Fibroblast of lung (primary cell): ENCODE data around the gene GJB4. TPM values are rescaled to one million over a fixed set of nuclear protein-coding genes. Genes with fewer than 3 reads are reported as not detected.

ENCODE experiments used
- DNase-seq, 2 donors: peaks; one replicate each; pipeline versions ENCODE4 v3.0.0 to v3.0.0-alpha.2; 2010; ENCODE audit warnings: low read depth in 2 of 2
- H2AFZ ChIP-seq: 2 replicates; pipeline ENCODE4 v1.5.1; 2012; ENCODE audit warnings: low read length, control low read depth, inconsistent platforms
- H3K27ac ChIP-seq: 2 replicates; pipeline ENCODE4 v1.5.1; 2011; ENCODE audit warnings: low read length, control low read depth; ENCODE audit not compliant: insufficient read depth
- H3K27me3 ChIP-seq: 2 replicates; pipeline ENCODE4 v1.5.1; 2011; ENCODE audit warnings: mild to moderate bottlenecking, low read length; ENCODE audit not compliant: control insufficient read depth, insufficient read depth
- H3K36me3 ChIP-seq: 2 replicates; pipeline ENCODE4 v1.5.1; 2011; ENCODE audit warnings: low read length; ENCODE audit not compliant: control insufficient read depth, insufficient read depth
- H3K4me1 ChIP-seq: 2 replicates; pipeline ENCODE4 v1.5.1; 2011; ENCODE audit warnings: low read length; ENCODE audit not compliant: control insufficient read depth, insufficient read depth; ENCODE audit errors: extremely low read depth
- H3K4me2 ChIP-seq: 2 replicates; pipeline ENCODE4 v1.5.1; 2011; ENCODE audit warnings: low read length, control low read depth; ENCODE audit not compliant: insufficient read depth; ENCODE audit errors: extremely low read depth
- H3K4me3 ChIP-seq, 4 experiments: fragments of 200-600 bp in 1 of 4; sonication (generic) in 1 of 4; replicated peaks in 1 of 4; 2 replicates each; pipeline ENCODE4 v1.5.1; 2011 to 2016; ENCODE audit warnings: low read length in 4 of 4, low read depth in 3 of 4, mild to moderate bottlenecking in 3 of 4, control low read depth in 2 of 4, inconsistent platforms in 1 of 4, mixed read lengths in 1 of 4; ENCODE audit not compliant: insufficient read depth in 1 of 4; ENCODE audit errors: control extremely low read depth in 1 of 4
- H3K79me2 ChIP-seq: 2 replicates; pipeline ENCODE4 v1.5.1; 2012; ENCODE audit warnings: mild to moderate bottlenecking, low read length, inconsistent platforms; ENCODE audit not compliant: control insufficient read depth, insufficient read depth
- H3K9ac ChIP-seq: 2 replicates; pipeline ENCODE4 v1.5.1; 2011; ENCODE audit warnings: mild to moderate bottlenecking, low read length, control low read depth; ENCODE audit not compliant: insufficient read depth
- H3K9me3 ChIP-seq: 2 replicates; pipeline ENCODE4 v1.5.1; 2012; ENCODE audit warnings: low read depth, low read length; ENCODE audit not compliant: control insufficient read depth, insufficient read depth
- H4K20me1 ChIP-seq: 2 replicates; pipeline ENCODE4 v1.5.1; 2011; ENCODE audit warnings: low read length; ENCODE audit not compliant: control insufficient read depth, insufficient read depth; ENCODE audit errors: extremely low read depth
- EZH2 ChIP-seq: IDR thresholded peaks from 2 replicates; pipeline ENCODE4 v1.5.1; 2012; ENCODE audit warnings: low read length, control low read depth, mild to moderate bottlenecking; ENCODE audit errors: missing control alignments
- polyA plus RNA-seq, 2 donors: library from polyadenylated mRNA; depleted of rRNA in 1 of 2; stranded (reverse) in 1 of 2; unstranded in 1 of 2; fragments of >200 nt; gene quantifications; 2 replicates each; pipeline ENCODE4 v1.2.1, GENCODE V29; 2011 to 2012; ENCODE audit warnings: missing spikeins in 1 of 2
- total RNA-seq: library from RNA; depleted of rRNA; stranded (reverse); fragments of >200 nt; gene quantifications from 2 replicates; pipeline ENCODE4 v1.2.1, GENCODE V29; 2014
- TF ChIP-seq, protein P1 (sequence below), 2 donors: IDR thresholded peaks in 1 of 2; conservative IDR thresholded peaks in 1 of 2; 1 replicate in 1 of 2; 2 replicates in 1 of 2; pipeline ENCODE4 v1.5.1; 2011 to 2012; ENCODE audit warnings: low read length in 2 of 2, control low read depth in 1 of 2, inconsistent platforms in 1 of 2, low read depth in 1 of 2, mild to moderate bottlenecking in 1 of 2

The GJB4 gene
- total and polyA plus RNA-seq, 2 donors (not counting 1 experiment from before 2014, with no cell fraction given): not detected

DNA sequence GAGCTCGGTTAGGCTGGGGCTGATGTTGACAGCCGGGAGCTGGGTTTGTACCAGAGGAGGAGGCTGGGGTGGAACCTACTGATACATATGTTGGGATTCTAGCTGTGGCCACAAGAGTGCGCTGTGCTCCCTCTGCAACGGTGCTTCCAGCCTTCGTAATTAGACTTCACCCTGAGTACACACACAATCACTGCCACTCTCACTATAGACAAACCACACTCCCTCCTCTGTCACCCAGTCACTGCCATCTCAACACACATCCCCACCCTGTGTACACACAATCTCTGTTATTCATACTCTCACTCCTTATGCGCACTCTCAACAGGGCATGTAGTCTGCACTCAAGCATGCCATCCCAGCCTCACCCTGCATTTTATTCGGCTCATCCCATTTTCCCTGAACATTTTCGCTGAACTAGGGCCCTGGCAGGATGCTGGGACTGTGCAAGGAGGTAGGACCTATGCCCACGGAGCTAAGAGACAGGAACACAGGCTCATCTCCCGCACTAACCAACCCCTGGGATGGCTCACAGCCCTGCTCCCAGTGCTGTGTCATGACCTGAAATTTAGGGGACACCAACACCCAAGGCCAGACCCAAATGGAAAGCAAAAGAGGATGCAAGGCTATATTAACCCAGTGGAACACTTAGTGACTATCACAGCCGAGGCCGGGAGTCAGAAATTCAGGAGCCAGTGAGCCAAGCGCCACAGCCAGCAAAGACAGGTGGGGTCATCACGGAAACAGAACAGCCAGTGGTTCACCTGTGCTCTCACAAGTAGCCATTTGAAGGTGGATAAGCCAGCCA lies 27.2 kb downstream of the GJB4 start:
- TF ChIP-seq, protein P1, sequence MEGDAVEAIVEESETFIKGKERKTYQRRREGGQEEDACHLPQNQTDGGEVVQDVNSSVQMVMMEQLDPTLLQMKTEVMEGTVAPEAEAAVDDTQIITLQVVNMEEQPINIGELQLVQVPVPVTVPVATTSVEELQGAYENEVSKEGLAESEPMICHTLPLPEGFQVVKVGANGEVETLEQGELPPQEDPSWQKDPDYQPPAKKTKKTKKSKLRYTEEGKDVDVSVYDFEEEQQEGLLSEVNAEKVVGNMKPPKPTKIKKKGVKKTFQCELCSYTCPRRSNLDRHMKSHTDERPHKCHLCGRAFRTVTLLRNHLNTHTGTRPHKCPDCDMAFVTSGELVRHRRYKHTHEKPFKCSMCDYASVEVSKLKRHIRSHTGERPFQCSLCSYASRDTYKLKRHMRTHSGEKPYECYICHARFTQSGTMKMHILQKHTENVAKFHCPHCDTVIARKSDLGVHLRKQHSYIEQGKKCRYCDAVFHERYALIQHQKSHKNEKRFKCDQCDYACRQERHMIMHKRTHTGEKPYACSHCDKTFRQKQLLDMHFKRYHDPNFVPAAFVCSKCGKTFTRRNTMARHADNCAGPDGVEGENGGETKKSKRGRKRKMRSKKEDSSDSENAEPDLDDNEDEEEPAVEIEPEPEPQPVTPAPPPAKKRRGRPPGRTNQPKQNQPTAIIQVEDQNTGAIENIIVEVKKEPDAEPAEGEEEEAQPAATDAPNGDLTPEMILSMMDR (conservative IDR thresholded peaks at IDR 0.05 in 1 of 2, IDR thresholded peaks at IDR 0.05 in 1 of 2; ENCODE audit: low read depth in 1 of 2, low read length in 2 of 2): peak; percentile 85 to 92
- TF ChIP-seq EZH2: no peak
- Histone ChIP-seq H3K4me2 (no peak overlapping the region), H3K9ac (no peak overlapping the region), H3K27me3 (peaks cover 9% of the 10 kb centered on the region), H3K4me3 (no peak overlapping the region), H3K9me3 (no peaks in the 10 kb centered on the region), H2AFZ (no peak overlapping the region), H3K27ac (no peak overlapping the region), H3K4me1 (peaks cover 2% of the 10 kb centered on the region), H3K79me2 (no peaks in the 10 kb centered on the region), H4K20me1 (no peaks in the 10 kb centered on the region), H3K36me3 (no peaks in the 10 kb centered on the region)
- DNase-seq: peak; percentile 56 to 70

DNA sequence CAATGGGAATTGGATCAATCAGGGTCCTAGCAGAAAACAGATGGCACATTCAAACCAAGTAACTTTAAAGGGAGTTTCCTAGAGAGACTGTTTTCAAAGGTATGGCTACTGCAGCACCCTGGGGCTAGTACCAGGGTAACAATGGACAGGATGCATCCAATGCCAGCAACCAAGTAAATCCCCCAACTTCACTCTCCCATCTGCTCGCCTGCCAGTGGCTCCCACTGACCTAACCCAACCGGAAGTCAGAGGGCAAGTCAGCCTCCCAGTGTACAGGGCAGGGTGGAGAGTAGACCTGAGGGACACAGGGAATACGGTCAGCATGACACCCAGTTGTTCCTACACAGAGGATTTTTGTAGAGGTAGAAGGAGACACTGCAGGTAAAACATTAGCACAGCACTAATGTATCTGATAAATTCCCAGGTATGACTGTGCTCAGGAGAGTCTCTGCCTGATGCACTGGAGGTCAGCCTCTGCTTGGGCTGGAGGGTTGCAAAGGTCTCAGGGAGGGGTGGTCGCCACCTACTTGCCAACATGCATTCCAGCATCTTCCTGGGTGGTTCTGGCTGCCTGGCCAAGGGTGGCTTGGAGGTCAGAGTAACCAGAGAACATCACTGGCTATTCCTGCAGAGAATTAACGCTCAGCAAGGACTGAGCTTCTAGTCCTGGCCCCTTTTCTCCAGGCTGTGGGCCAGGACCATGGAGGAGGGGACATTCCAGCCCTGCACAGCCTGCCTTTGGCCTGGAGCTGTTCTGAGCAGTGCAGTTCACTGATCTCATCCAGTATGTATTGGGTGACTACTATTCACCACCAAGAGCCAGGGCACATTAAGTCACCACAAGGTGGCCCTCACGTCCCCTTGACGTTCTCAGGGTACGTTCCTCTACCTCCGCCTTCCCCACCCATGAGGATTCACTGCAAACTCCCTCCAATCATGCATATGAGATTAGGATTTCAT lies 28.2 kb downstream of the GJB4 start:
- Histone ChIP-seq H2AFZ (no peak overlapping the region), H3K9ac (no peak overlapping the region), H3K27me3 (peaks cover 10% of the 10 kb centered on the region), H3K36me3 (no peaks in the 10 kb centered on the region), H3K4me1 (peaks cover 2% of the 10 kb centered on the region), H3K4me2 (no peak overlapping the region), H4K20me1 (no peaks in the 10 kb centered on the region), H3K4me3 (no peak overlapping the region), H3K27ac (no peak overlapping the region), H3K9me3 (no peaks in the 10 kb centered on the region), H3K79me2 (no peaks in the 10 kb centered on the region)
- DNase-seq: peak in 1 of 2 donors; percentile 19
- no peak for TF ChIP-seq EZH2
- TF ChIP-seq, protein P1 (conservative IDR thresholded peaks at IDR 0.05 in 1 of 2, IDR thresholded peaks at IDR 0.05 in 1 of 2; ENCODE audit: low read depth in 1 of 2, low read length in 2 of 2): peak in 1 of 2 donors; percentile 17

GRCh38 chr1:34790985-34791384 lies 31.4 kb downstream of the GJB4 start:
- no peak for DNase-seq
- no peak overlapping the region for H2AFZ ChIP-seq
- no peaks in the 10 kb centered on the region for H4K20me1 ChIP-seq

More at GRCh38 chr1:34790985-34791384, 31.4 kb downstream of the GJB4 start:
- Histone ChIP-seq H3K27ac (no peak overlapping the region), H3K4me1 (peaks cover 2% of the 10 kb centered on the region), H3K4me2 (no peak overlapping the region), H3K36me3 (no peaks in the 10 kb centered on the region), H3K4me3 (no peak overlapping the region), H3K9ac (no peak overlapping the region), H3K9me3 (no peaks in the 10 kb centered on the region), H3K27me3 (peaks cover 22% of the 10 kb centered on the region), H3K79me2 (no peaks in the 10 kb centered on the region)
- no peak for TF ChIP-seq EZH2
- TF ChIP-seq, protein P1 (conservative IDR thresholded peaks at IDR 0.05 in 1 of 2, IDR thresholded peaks at IDR 0.05 in 1 of 2; ENCODE audit: low read depth in 1 of 2, low read length in 2 of 2): no peak
